DOHH2 (cell line): Measurements from ENCODE around the gene OS9.
A peak's percentile ranks its signal among the peaks of the same experiment; 100 is the strongest.

Experiments used
- H3F3A ChIP-seq: fragments of 200-600 bp; sonication (generic), shearing (Covaris generic); 2 replicates; pipeline ENCODE4 v1.6.0; 2016; ENCODE audit warnings: antibody characterized with exemption, mild to moderate bottlenecking; ENCODE audit not compliant: control insufficient read depth, insufficient read depth
- H3K27ac ChIP-seq: fragments of 200-600 bp; sonication (generic); 2 replicates; pipeline ENCODE4 v1.5.1; 2014; ENCODE audit warnings: low read depth, mild to moderate bottlenecking, low read length, moderate library complexity
- H3K27me3 ChIP-seq: fragments of 200-600 bp; sonication (generic); 2 replicates; pipeline ENCODE4 v1.6.1; 2014; ENCODE audit warnings: mild to moderate bottlenecking, low read length, mixed read lengths; ENCODE audit not compliant: control insufficient read depth
- H3K36me3 ChIP-seq: fragments of 200-600 bp; sonication (generic); 2 replicates; pipeline ENCODE4 v1.6.1; 2014; ENCODE audit warnings: mild to moderate bottlenecking, low read length, moderate library complexity, mixed read lengths; ENCODE audit not compliant: control insufficient read depth
- H3K4me1 ChIP-seq: fragments of 200-600 bp; sonication (generic); 2 replicates; pipeline ENCODE4 v1.6.1; 2014; ENCODE audit warnings: mild to moderate bottlenecking, low read length, mixed read lengths; ENCODE audit not compliant: control insufficient read depth
- H3K4me2 ChIP-seq: fragments of 200-600 bp; sonication (generic); 2 replicates; pipeline ENCODE4 v1.6.0; 2014; ENCODE audit warnings: mild to moderate bottlenecking, low read length, moderate library complexity
- H3K4me3 ChIP-seq: fragments of 200-600 bp; sonication (generic); 2 replicates; pipeline ENCODE4 v1.5.1; 2014; ENCODE audit warnings: mild to moderate bottlenecking, low read length, mixed read lengths
- H3K79me2 ChIP-seq: fragments of 200-600 bp; sonication (generic); 2 replicates; pipeline ENCODE4 v1.6.1; 2014; ENCODE audit warnings: mild to moderate bottlenecking, low read length, mixed read lengths; ENCODE audit not compliant: control insufficient read depth
- H3K9me2 ChIP-seq: fragments of 200-600 bp; sonication (generic); replicated peaks from 2 replicates; pipeline ENCODE4 v1.6.1; 2014; ENCODE audit warnings: mild to moderate bottlenecking, low read length, mixed read lengths; ENCODE audit not compliant: control insufficient read depth
- H3K9me3 ChIP-seq: fragments of 200-600 bp; sonication (generic); 2 replicates; pipeline ENCODE4 v1.6.1; 2014; ENCODE audit warnings: antibody characterized with exemption, low read length, mixed read lengths; ENCODE audit not compliant: control insufficient read depth, insufficient read depth
- H4K20me1 ChIP-seq: fragments of 200-600 bp; sonication (generic); 2 replicates; pipeline ENCODE4 v1.6.0; 2014; ENCODE audit warnings: low read depth, mild to moderate bottlenecking, antibody characterized with exemption, low read length, moderate library complexity; ENCODE audit not compliant: control insufficient read depth, insufficient read depth
- EZH2phosphoT487 ChIP-seq: fragments of 200-600 bp; sonication (generic); IDR thresholded peaks from 2 replicates; pipeline ENCODE4 v1.6.1; 2017; ENCODE audit warnings: borderline replicate concordance, mild to moderate bottlenecking, antibody characterized with exemption, low read length, moderate library complexity, mixed read lengths
- TF ChIP-seq, protein P1 (sequence below): fragments of 200-600 bp; sonication (generic); IDR thresholded peaks from one replicate; pipeline ENCODE4 v1.5.1; 2014; ENCODE audit warnings: antibody characterized with exemption, mild to moderate bottlenecking, low read depth, low read length; ENCODE audit not compliant: poor library complexity, severe bottlenecking

OS9 gene

GRCh38 chr12:57754411-57755193 lies 60.7 kb downstream of the OS9 start, which contains the start of gene MARCHF9:
Gene MARCHF9 (plus strand): TSS chr12:57755103. CDS start chr12:57755529, 426 bp downstream.
- Histone ChIP-seq H3K36me3 (peaks cover 56% of the 10 kb centered on the region), H3F3A (peaks cover 19% of the 10 kb centered on the region), H4K20me1 (peaks cover 2% of the 10 kb centered on the region; the same call in 1 of the 2 replicates), H3K27me3 (no peaks in the 10 kb centered on the region), H3K9me2 (no peaks in the 10 kb centered on the region), H3K27ac (peak within 1 kb of the TSS; percentile 79), H3K4me3 (peak within 1 kb of the TSS; percentile 88), H3K4me1 (peaks cover 52% of the 10 kb centered on the region), H3K4me2 (peak within 1 kb of the TSS; percentile 96), H3K9me3 (no peaks in the 10 kb centered on the region), H3K79me2 (peaks cover 69% of the 10 kb centered on the region)
- TF ChIP-seq EZH2phosphoT487, result no peak
- TF ChIP-seq, protein P1, sequence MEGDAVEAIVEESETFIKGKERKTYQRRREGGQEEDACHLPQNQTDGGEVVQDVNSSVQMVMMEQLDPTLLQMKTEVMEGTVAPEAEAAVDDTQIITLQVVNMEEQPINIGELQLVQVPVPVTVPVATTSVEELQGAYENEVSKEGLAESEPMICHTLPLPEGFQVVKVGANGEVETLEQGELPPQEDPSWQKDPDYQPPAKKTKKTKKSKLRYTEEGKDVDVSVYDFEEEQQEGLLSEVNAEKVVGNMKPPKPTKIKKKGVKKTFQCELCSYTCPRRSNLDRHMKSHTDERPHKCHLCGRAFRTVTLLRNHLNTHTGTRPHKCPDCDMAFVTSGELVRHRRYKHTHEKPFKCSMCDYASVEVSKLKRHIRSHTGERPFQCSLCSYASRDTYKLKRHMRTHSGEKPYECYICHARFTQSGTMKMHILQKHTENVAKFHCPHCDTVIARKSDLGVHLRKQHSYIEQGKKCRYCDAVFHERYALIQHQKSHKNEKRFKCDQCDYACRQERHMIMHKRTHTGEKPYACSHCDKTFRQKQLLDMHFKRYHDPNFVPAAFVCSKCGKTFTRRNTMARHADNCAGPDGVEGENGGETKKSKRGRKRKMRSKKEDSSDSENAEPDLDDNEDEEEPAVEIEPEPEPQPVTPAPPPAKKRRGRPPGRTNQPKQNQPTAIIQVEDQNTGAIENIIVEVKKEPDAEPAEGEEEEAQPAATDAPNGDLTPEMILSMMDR, result no peak

DNA sequence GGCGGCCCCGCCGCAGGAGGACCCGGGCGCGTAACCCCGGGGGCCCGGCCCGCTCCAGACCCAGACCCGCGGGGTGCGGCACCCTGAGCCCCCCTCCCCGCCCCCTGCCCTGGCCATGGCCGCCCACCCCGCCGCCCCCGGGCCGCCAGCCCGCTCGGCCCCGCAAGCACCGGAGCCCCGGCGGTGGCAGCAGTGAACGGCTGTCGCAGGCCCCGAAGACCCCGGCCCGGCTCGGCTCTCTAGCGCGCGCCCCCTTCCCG lies 61.2 kb downstream of the OS9 start:
- Histone ChIP-seq H3K27me3 (no peaks in the 10 kb centered on the region), H3K36me3 (peaks cover 57% of the 10 kb centered on the region), H3K4me2 (peak overlapping the region; percentile 96; the same call in 1 of the 2 replicates), H3K9me3 (no peaks in the 10 kb centered on the region), H3K4me3 (peak overlapping the region; percentile 88), H3K27ac (no peak overlapping the region), H3K9me2 (no peaks in the 10 kb centered on the region), H4K20me1 (peaks cover 7% of the 10 kb centered on the region; the same call in 1 of the 2 replicates), H3K79me2 (peaks cover 70% of the 10 kb centered on the region), H3F3A (peaks cover 19% of the 10 kb centered on the region), H3K4me1 (peaks cover 52% of the 10 kb centered on the region)
- no peak for TF ChIP-seq EZH2phosphoT487
- TF ChIP-seq, protein P1, result no peak

DNA sequence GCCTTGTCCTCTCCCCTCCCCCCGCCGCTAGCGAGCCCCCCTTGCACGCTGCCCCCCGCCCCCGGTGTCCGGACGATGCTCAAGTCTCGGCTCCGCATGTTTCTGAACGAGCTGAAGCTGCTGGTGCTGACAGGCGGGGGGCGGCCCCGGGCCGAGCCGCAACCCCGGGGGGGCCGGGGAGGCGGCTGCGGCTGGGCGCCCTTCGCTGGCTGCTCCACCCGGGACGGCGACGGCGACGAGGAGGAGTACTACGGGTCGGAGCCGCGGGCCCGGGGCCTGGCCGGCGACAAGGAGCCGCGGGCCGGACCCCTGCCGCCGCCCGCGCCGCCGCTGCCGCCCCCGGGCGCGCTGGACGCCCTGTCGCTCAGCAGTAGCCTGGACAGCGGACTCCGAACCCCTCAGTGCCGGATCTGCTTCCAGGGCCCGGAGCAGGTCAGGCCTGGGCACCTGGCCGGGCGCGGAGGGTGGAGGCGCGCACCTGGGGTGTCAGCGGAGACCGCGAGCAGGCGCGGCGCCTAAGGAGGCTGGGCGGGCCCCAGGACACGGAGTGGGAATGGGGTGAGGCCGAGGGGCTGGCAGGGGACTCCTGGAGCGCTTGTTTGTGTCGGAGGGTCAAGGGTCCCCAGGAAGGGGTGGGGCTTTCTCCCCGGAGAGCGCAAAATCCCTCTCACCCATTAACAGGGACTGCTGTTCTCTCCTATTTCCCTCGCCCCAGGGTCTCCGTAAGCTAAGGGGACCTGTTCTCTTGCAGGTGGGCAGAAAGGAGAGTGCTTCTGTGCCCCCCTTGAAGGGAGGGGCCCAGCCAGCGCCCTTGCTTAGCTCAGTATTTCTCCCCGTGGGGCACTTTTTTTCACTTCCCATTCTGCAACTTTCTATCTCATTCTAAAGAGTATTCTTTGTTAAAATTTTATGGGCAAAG lies 61.8 kb downstream of the OS9 start:
- Histone ChIP-seq H3K4me2 (peak overlapping the region; percentile 96), H3K4me1 (peaks cover 46% of the 10 kb centered on the region), H3F3A (peaks cover 19% of the 10 kb centered on the region), H3K27me3 (no peaks in the 10 kb centered on the region), H3K79me2 (peaks cover 70% of the 10 kb centered on the region), H3K27ac (peak overlapping the region; percentile 79), H3K36me3 (peaks cover 57% of the 10 kb centered on the region), H4K20me1 (peaks cover 13% of the 10 kb centered on the region; the same call in 1 of the 2 replicates), H3K9me3 (no peaks in the 10 kb centered on the region), H3K9me2 (no peaks in the 10 kb centered on the region), H3K4me3 (peak overlapping the region; percentile 88)
- TF ChIP-seq, protein P1, result no peak
- no peak for TF ChIP-seq EZH2phosphoT487
